Midbrain (tissue), 1 donor: ENCODE data around the gene TRIP4.
"Not testable (repeated sequence)": the region's sequence is repeated elsewhere in the genome, so short reads cannot be mapped to it uniquely, and the experiment has no call there.

Experiments used
- DNase-seq: peaks from one replicate; lab custom pipeline; 2025; lab: John Stamatoyannopoulos, UW

The TRIP4 gene

GRCh38 chr15:64490598-64491259, 103.1 kb downstream of the TRIP4 start:
- DNase-seq = no peak

GRCh38 chr15:64493641-64494040, 106.0 kb downstream of the TRIP4 start:
- DNase-seq = no peak

GRCh38 chr15:64495968-64496367, 108.3 kb downstream of the TRIP4 start:
- DNase-seq = not testable (repeated sequence)

GRCh38 chr15:64500695-64501395, 113.2 kb downstream of the TRIP4 start:
- DNase-seq = no peak

- no peak for DNase-seq
Observed at GRCh38 chr15:64501396-64501715, 113.7 kb downstream of the TRIP4 start.

- DNase-seq = no peak
Observed at GRCh38 chr15:64502151-64502550, 114.5 kb downstream of the TRIP4 start.

GRCh38 chr15:64502551-64502950, 114.9 kb downstream of the TRIP4 start:
- no peak for DNase-seq

GRCh38 chr15:64503197-64503596, 115.6 kb downstream of the TRIP4 start:
- peak; percentile 75 for DNase-seq

GRCh38 chr15:64503640-64504039, 116.0 kb downstream of the TRIP4 start:
- peak; percentile 32 for DNase-seq
